GM23338 (cell line): ENCODE measurements around the gene EYA3.
"Not testable (repeated sequence)": the region's sequence is repeated elsewhere in the genome, so short reads cannot be mapped to it uniquely, and the experiment has no call there.

Experiments
- CREB1 ChIP-seq: fragments of 250-450 bp; sonication (Bioruptor Pico); IDR thresholded peaks from 2 replicates; pipeline ENCODE4 v1.5.0; 2020; ENCODE audit warnings: low read depth, mild to moderate bottlenecking, moderate library complexity
- CTCF ChIP-seq, 2 experiments: fragments of 200-600 bp in 1 of 2; sonication (generic) in 1 of 2; conservative IDR thresholded peaks; 2 replicates each; pipeline versions ENCODE4 v1.5.1 to v1.6.1; 2016 to 2017; ENCODE audit warnings: antibody characterized with exemption in 2 of 2, low read depth in 2 of 2, mild to moderate bottlenecking in 2 of 2, moderate library complexity in 1 of 2
- ETS1 ChIP-seq: IDR thresholded peaks from 2 replicates; pipeline ENCODE4 v1.6.1; 2016; ENCODE audit warnings: antibody characterized with exemption
- EZH2 ChIP-seq: fragments of 200-600 bp; sonication (generic); IDR thresholded peaks from one replicate; pipeline ENCODE4 v1.8.0; 2017; ENCODE audit warnings: antibody characterized with exemption, mild to moderate bottlenecking, low read depth; ENCODE audit not compliant: unreplicated experiment
- EZH2phosphoT487 ChIP-seq: fragments of 200-600 bp; sonication (generic); IDR thresholded peaks from one replicate; pipeline ENCODE4 v1.8.1; 2018; ENCODE audit warnings: antibody characterized with exemption; ENCODE audit not compliant: unreplicated experiment
- JUNB ChIP-seq: IDR thresholded peaks from one replicate; pipeline ENCODE4 v1.6.1; 2016; ENCODE audit warnings: antibody characterized with exemption; ENCODE audit not compliant: unreplicated experiment
- NANOG ChIP-seq: IDR thresholded peaks from 2 replicates; pipeline ENCODE4 v1.6.1; 2016; ENCODE audit warnings: antibody characterized with exemption, borderline replicate concordance
- POLR2AphosphoS5 ChIP-seq: IDR thresholded peaks from 2 replicates; pipeline ENCODE4 v1.6.1; 2016; ENCODE audit warnings: antibody characterized with exemption, low read depth
- REST ChIP-seq: IDR thresholded peaks from one replicate; pipeline ENCODE4 v1.6.1; 2018; ENCODE audit warnings: antibody characterized with exemption; ENCODE audit not compliant: unreplicated experiment
- STAT1 ChIP-seq: IDR thresholded peaks from one replicate; pipeline ENCODE4 v1.6.1; 2016; ENCODE audit warnings: antibody characterized with exemption; ENCODE audit not compliant: unreplicated experiment
- ZNF114 ChIP-seq: fragments of 250-450 bp; sonication (Bioruptor Pico); IDR thresholded peaks from 2 replicates; pipeline ENCODE4 v1.5.0; 2020; ENCODE audit warnings: mild to moderate bottlenecking, moderate library complexity
- ZNF331 ChIP-seq: fragments of 250-450 bp; sonication (Bioruptor Pico); IDR thresholded peaks from 2 replicates; pipeline ENCODE4 v1.5.0; 2020; ENCODE audit warnings: low read depth, mild to moderate bottlenecking, moderate library complexity

GRCh38 chr1:27994526-27994925 lies 93.9 kb downstream of the EYA3 start:
- TF ChIP-seq CTCF (conservative IDR thresholded peaks at IDR 0.05; ENCODE audit: low read depth in 2 of 2); EZH2; CREB1 (CRISPR knock-in tag); REST; POLR2AphosphoS5; STAT1; EZH2phosphoT487; ZNF331; NANOG; ZNF114 (CRISPR knock-in tag); JUNB; ETS1: not testable (repeated sequence)
